ENCODE results near the gene PIK3C2A.

PIK3C2A gene

DNA sequence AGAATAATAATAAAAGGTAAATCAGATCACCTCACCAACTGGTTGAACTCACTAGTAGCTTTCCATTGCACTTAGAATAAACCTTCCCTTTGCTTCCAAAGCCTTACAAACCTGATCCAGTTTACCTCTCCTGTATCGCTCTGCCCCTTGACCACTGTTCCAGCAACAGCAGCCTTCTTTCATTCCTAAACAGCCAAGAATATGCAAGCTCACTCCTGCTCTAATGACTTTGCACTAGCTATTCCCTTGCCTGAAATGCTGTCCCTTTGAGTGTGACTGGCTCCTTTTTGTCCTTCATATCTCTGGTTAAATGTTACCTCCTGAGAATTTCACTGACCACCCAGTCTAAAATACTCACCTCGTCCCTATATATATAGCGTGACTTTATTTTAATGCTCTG is 9.6 kb upstream of the PIK3C2A start:
- DNase-seq (ENCODE audit: low read depth in 2 of 2), result no peak

DNA sequence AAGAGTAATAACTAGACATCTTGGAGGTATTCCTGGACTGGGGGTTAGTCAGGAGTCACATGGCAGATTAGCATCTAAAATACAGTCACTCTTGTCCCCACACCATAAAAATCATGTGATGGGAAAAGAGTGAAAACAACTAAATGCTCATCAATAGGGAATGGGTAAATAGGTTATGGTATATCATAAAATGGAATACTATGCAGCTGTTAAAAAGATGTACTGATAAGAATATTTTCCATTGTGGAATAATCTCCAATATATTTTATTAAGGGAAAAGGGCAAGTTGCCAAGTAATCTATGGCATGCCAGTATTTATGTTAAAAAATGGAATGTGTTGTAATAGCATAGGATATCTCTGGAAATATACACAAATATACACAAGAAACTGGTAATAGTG is 6.6 kb upstream of the PIK3C2A start:
- no peak for DNase-seq (ENCODE audit: low read depth in 2 of 2)

DNA sequence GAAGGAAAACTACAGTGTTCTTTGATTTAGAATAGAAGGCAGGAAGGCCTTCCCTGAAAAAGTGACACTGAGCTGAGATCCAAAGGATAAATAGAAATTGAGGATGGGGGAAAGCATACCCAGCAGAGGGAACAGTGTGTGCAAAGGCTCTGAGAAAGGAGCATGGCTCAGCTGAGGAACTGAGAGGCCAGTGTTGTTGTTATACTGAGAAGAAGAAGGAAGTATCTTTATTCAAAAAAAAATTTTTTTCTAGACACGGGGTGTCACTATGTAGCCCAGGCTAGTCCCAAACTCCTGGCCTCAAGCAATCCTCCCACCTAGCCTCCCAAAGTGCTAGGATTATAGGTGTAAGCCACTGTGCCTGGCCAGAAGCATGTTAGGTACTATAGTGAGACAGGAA is 3.5 kb upstream of the PIK3C2A start:
- DNase-seq (ENCODE audit: low read depth in 2 of 2), result no peak

DNA sequence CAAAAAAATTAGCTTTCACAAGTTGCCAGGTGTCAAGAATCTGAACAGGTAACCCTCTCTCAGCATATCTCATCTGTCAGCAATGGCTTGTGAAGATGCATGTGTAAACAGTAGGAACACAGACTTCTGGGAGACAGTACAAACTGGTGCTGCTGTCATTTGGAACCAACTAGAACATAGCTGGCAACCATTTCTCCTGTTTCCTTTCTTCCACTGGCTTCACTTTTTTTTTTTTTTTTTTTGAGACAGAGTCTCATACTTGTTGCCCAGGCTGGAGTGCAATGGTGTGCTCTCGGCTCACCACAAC is 2.1 kb upstream of the PIK3C2A start:
- no peak for DNase-seq (ENCODE audit: low read depth in 2 of 2)

DNA sequence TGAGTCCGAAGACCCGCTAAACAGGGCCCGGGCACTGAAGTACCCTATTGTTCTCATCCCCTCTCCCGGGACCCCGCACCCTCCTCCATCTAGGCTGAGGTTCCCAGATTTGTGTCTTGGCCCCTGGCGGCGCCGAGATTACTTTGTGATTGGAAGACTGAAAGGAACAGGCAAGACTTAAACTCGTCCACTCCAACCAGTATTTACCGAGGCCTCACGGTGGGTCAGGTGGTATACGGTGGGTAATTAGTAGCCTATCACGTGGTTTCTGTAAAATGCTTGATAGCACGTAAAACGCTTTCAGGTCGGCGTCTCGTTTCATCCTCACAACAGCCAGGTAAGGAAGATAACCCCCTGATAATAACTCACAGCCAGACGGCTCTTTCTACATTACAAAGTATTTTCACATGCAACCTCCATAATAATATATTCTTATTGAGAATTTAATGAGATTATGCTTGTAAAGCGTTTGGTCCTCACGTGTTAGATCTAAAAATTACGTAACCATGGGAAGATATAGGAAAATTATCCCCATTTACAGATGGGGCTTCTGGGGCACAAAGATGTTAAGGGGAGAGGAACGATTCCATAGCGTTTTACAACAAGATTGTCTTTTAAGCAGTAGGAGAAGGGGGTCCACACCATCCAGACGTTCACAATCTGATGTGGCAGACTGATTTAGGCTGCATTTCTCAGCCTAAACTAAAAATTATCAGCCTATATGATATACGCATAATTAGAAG is 642 bp upstream of the PIK3C2A start:
- peak; percentile 22 to 26 for DNase-seq (ENCODE audit: low read depth in 2 of 2)

DNA sequence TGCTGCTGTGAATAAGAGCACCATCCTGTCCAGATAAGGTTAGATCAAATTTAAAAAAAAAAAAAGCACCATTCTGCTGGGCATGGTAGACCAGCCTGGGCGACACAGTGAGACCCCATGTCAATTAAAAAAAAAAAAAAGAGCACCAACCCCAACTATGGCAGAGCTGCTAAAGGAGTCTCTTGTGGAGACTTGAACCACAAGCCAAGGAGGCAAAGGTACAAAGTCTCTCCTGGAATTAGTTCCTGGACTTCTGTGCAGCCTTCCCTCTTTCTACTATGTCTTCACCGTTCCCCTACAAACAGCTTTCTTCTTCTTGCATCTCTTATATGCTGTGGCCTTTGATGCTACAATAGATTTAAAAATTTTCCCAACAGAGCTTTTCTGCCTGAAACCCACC is 1.3 kb downstream of the PIK3C2A start:
- DNase-seq (ENCODE audit: low read depth in 2 of 2), result no peak

DNA sequence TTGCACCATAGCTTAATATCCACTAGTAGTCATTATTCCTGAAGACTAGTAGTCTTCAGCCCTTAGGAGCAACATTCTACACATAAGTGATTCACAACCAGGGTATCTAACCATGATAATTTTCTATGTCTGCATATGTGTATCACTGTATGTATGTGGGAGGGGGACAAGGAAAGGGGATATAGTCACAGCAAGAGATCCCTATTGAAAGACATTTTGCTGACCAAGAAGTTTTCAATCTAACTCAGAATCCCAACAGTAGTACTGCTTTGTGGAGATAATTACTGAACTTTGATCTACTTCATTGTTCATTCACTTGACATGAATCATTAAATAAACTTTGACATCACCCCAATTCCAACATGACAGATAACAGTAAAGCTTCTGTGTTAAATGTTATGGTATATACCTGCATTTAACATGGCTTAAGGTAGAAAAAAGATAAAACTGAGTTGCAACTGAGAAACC is 10.3 kb downstream of the PIK3C2A start:
- no peak for DNase-seq (ENCODE audit: low read depth in 2 of 2)

DNA sequence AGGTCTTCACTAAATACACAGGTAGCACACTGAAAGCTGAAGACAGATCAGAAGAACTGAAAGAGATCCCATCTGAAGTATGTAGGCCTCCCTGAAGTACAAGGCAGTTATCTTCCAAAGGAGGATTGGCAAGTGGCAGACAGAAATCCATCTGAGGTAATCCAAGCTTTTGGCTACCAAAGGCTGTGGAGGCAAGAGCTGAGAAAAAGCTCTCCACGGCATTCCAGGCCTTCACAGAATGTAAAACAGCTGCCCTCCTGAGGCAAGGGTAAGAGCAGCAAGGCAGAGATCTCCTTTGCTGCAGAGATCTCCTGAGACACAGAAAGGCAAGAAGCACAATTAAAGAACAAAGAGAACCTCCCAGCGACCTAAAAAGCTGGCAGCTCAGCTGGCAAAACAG is 19.1 kb downstream of the PIK3C2A start:
- no peak for DNase-seq (ENCODE audit: low read depth in 2 of 2)

DNA sequence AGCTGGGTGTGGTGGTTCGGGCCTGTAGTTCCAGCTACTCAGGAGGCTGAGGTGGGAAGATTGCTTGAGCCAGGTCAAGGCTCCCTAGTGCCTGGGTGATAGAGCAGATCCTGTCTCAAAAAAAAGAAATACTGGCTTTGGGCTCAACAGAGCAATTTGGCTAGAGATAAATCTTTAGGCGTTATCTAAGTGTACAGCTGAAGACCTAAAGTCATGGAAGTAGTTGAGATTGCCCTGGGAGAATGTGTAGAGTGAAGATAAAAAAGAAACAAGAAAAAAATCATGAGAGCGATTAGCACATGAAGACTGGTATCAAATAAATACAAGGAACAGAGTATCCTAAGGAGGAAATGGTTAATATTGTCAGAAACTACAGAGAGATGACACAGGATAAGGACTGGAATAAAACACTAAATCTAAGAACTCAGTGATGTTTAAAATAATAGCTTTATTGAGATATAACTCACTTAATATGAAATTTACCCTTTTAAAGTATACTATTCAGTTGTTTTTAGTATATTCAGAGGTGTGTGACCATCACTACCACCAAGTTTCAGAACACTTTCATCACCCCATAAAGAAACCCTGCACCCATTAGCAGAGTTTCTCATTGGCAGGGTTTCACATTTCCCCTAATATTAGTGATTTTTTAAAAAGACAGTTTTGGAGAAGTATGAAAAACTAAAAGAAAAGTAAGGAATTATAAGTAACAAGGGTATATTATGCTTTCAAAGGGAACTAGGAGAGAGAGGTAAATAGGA is 20.7 kb downstream of the PIK3C2A start:
- no peak for DNase-seq (ENCODE audit: low read depth in 2 of 2)

DNA sequence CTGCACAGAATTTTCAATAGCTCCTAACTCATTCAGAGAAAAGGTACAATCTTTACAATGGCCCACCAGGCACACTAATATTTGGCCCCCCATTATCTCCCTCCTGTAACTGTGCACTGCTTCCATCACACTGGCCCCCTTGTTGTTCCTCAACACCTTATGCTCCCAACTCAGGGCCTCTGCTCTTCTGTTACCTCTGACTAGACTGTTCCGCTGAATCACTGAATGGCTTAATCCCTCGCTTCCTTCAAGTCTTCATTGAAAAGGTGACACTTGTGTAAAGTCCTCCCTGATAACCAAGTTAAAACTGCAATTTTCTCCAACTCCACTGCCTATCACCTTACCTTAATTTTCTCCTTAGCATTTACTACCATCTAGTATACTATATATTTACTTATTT is 21.8 kb downstream of the PIK3C2A start:
- no peak for DNase-seq (ENCODE audit: low read depth in 2 of 2)

DNA sequence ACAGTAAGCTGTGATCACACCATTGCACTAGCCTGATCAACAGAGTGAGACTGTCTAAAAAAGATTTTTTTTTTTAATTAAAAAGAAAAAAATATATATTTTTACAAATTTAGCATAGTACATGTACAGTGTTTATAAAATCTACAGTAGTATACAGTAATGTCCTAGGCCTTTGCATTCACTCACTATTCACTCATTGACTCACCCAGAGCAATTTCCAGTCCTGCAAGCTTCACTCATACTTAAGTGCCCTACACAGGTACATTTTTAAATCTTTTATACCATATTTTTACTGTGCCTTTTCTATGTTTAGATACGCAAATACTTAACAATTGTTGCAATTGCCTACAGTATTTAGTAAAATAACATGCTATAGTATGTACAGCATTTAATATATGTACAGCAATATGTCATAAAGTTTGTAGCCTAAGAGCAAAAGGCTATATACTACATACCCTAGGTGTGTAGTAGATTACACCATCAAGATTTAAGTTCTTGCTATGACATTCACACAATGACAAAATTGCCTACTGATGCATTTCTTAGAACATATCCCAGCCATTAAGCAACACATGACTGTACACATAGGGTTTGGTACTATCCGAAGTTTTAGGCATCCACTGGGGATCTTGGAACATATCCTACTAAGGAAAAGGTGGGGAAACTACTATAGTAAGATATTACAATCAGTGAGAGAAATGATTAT is 22.8 kb downstream of the PIK3C2A start:
- DNase-seq (ENCODE audit: low read depth in 2 of 2), result no peak

DNA sequence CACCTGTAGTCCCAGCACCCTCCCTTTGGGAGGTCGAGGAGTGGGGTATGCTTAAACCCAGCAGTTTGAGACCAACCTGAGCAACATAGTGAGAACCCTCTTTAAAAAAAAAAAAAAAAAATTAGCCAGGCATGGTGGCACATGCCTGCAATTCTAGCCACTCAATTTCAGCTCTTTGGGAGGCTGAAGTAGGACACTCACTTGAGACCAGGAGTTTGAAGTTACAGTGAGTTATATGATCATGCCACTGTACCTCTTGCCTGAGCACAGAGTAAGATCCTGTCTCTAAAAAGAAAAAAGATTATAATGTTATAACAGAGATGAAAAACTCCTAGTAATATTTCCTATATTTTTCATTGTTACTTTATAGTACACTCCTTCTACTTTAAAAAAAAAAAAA is 23.9 kb downstream of the PIK3C2A start:
- DNase-seq (ENCODE audit: low read depth in 2 of 2), result no peak

DNA sequence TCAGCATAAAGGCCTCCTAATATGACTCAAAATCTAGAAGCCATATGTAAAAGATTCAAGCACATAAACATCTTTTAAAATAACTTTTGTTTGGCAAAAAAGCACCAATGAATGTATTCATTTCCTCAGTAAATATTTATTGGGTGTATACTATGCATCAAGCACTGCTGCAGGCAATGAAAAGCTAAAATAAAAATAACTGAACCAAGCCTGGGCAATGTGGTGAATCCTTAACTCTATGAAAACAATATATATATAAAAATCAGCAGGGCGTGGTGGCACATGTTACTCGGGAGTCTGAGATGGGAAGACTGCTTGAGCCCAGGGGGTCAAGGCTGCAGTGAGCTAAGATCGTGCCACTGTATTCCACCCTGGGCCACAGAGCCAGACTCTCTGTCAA is 27.8 kb downstream of the PIK3C2A start:
- no peak for DNase-seq (ENCODE audit: low read depth in 2 of 2)

DNA sequence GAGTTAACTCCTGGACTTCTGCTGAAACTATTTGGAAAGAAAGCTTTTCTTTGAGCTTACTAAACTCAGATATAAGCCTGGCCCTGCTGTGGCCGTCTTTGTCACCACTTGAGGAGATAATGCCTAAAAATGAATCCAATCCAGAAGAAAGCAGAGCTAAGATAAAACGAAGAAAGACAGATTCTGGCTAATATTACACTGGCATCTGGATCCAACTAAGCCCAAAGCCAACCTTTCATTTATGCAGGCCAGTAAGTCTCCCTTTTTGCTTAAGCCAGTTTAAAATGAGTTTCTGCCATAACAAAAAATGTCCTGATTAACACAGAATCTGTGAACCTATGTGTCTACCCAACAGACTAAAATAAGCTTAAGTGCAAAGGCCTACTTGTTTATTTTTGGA is 34.5 kb downstream of the PIK3C2A start:
- no peak for DNase-seq (ENCODE audit: low read depth in 2 of 2)

DNA sequence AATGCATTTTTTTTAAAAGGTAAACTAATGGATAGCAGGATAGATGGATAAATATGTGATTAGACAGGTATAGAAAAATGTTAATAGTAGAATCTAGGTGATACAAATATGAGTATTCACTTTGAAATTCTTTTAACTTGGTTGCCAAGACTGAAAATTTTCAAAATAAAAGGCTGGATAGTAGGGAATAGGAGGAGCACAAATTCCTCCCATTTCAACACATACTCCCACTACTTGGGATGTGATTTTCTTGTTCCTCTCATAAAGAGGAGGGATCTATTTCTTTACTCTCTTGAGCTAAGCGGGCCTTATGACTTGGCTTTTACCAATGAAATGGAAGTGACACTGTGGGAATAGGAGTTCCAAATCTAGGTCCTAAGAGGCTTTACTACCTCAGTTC is 35.9 kb downstream of the PIK3C2A start:
- no peak for DNase-seq (ENCODE audit: low read depth in 2 of 2)

DNA sequence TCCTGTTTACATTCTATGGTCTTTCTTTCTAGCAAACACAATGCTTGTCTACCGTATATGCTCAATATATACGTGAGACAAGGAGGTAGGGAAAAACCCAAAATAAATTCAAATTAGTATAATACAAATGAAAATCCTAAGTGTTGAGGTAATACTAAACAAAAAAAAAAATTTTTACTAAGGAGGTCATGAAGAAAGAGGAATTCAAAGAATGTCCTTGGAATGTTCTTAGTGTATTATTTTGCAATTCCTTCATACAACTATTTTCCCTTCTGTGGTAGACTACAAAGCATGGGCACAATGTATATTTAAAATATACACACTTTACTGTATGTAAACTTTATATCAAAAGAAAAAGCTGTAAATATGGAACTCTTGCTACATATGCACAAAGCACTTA is 36.4 kb downstream of the PIK3C2A start:
- DNase-seq (ENCODE audit: low read depth in 2 of 2), result no peak

DNA sequence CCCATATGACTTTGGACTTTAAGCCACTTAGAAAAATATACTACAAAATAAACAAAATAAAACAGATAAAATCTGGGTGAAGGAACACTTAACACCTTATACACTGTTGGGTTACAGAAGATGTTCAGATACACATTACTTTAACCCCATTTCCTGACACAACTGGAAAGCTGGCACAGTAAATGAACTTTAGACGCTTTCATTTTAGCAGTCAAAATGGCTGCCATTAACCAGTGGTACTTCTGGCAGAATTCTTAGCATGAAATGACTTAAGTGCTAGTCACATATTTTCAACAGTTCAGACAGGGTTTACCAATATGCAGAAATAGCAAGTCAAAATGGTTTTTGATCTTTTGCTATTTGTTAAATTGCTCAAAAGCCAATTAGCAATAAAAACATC is 37.9 kb downstream of the PIK3C2A start:
- no peak for DNase-seq (ENCODE audit: low read depth in 2 of 2)

DNA sequence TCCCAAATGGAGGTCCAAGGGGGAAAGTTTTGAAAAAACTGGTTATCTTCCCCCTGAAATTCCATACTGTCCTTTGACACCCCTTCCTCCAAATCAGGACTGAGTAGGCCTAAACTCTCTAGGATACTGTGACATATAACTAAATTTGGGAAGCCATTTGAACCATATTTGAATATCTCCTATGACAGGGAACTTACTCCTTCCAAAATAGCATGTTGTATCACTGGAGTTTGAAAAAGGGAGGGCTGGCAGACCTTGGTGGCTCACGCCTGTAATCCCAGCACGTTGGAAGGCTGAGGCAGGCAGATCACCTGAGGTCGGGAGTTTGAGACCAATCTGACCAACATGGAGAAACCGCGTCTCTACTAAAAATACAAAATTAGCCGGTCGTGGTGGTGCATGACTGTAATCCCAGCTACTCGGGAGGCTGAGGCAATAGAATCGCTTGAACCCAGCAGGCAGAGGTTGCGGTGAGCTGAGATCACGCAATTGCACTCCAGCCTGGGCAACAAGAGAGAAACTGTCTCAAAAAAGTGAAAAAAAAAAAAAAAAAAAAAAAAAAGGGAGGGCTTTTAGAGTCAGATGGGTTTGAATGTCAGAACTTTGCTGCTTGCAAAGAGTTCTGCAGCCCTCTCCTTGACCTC is 42.4 kb downstream of the PIK3C2A start:
- DNase-seq (ENCODE audit: low read depth in 2 of 2), result no peak

DNA sequence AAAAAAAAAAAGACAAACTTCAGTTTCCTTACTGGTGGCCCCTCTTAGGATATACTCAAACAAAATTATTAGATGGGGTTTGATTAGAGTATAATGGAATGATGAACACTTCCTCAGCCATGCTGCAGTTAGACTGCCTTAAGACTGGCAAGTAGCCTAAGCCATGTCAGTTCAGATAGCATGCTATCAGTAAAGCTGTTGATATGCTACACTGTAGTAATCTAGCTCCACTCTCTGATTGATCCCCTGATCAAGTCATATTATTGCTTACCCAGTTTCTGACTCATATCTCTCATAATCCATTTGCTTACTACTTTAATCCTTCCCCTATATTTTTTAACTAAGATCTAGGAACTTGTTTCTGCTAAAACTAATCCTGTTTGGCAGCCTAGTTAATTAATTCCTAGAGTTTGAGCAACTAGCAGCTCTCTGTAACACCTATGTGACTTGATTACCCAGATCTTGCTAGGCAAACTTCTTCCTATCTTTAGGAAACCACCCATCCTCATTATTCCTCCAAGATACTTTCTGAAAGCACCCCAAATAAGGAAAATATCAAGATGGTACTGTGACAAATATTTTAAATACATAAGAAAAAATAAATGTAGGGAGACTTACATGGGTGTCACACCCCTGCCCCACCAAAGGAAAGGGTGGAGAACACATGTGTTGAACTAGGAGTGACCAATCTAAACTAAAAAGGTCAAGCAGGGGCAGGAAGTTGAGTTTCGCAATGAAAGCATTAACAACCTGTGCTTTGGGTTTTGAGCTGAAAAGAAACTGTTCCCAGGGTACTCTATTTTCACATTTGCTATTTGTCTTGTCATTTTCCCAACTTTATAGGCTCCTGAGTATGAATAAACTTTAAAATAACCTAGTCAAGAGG is 43.2 kb downstream of the PIK3C2A start:
- no peak for DNase-seq (ENCODE audit: low read depth in 2 of 2)

DNA sequence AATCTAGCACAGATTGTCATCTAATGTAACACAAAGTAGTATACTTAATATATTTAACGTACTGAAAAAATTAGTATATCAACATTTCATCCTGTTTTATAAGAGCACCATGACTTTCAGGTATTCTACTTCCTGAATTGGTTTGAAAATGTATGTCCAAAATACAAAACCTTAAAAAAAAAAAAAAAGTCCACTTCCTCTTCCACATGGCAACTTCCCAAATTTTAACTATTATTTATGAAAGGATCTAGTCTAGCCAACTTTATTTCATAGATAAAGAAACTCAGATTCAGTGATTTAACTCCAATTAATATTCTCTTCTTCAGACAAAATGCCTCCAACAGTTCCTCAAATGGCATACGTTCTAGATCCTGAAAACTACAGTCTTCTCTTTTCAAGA is 44.0 kb downstream of the PIK3C2A start:
- no peak for DNase-seq (ENCODE audit: low read depth in 2 of 2)

DNA sequence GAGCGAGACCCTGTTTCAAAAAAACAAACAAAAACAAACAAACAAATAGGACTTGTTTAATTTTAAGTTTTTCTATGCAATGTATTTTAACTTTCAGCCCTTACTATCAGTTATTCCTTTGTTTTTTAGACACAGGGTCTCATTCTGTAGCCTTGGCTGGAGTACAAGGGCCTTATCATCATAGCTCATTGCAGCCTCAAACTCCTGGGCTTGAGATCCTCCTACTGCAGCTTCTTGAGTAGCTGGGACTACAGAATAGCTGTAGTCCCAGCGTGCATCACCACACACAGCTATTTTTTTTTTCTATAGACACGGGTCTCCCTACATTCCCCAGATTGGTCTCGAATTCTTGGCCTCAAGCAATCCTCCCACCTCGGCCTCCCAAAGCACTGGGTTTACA is 44.5 kb downstream of the PIK3C2A start:
- no peak for DNase-seq (ENCODE audit: low read depth in 2 of 2)

DNA sequence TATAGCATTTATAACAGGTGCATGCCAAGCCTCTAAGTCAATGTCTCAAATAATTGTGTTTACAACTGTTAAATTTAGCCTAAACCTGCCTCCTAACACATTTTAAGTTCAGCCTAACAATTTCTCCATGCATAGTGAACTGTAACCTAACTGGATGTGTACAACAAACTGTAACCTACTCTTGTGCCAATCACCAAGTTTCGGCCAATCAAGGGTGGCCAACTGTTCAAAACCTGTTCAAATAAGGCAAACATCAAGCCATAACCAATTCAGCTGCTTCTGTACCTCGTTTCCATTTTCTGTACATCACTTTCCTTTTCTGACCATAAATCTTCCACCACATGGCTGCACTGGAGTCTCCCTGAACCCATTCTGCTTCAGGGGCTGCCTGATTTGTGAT is 45.4 kb downstream of the PIK3C2A start:
- no peak for DNase-seq (ENCODE audit: low read depth in 2 of 2)
